ENCODE results near the gene BCCIP.
A peak's percentile ranks its signal among the peaks of the same experiment; 100 is the strongest.

The BCCIP gene

GRCh38 chr10:125845617-125846016 is 22.3 kb downstream of the BCCIP start:
- DNase-seq = no peak

DNA sequence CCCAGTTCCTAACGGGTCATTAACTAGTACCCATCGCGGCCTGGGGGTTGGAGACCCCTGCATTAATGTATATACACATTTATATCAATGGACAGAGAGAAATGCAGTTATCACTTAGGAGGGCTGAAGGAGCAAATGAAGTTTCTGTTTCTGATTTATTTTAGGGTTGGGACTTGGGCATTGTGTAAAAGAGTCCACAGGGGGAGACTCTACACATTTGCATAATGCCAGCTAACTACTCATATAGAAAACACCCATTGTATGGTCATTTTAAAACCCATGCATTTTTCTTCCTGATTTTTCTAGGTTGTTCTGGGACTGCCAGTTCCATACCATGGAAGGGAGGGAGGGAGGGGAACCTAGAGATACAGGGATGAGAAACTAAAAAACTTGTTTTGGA is 23.5 kb downstream of the BCCIP start:
- DNase-seq = no peak

DNA sequence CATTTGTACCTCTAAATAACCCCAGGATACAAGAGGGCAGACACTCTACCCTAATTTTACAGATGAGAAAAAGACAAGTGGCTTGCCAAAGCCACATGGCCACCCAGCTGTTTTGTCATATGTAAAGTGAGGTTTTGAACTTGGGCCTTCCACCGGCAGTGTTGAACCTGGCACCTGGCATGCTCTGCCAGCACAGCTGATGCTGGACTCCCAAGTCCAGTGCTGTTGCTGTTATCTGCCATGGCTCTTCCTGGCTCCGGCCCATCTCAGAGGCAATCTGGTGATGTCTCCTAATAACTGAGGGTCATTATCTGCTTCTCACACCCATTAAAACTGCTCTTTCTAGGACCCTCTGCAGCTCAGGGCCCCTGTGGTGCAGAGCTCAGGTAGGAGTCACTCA is 25.0 kb downstream of the BCCIP start:
- DNase-seq = no peak

- DNase-seq = no peak
These were observed 25.5 kb downstream of the BCCIP start for GRCh38 chr10:125848857-125849256.

DNA sequence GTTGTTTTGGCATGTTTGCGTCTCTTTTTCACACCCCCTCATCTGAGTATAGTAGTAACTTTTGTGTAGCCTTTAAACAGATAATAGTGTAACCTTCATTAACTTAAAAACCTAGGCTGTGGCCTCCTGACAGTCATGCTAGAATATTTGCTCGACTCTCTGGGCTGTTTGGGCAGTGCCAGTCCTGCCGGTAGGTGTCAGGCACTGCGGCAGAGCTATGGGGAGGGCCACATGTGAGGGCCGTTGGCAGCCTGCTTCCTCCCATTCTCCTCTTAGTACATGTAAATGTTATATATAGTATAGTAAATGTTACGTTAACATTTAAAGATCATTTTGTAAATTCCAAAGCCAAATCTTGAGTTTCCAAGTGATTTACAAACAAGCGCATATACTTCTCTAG is 26.1 kb downstream of the BCCIP start:
- DNase-seq = no peak

DNA sequence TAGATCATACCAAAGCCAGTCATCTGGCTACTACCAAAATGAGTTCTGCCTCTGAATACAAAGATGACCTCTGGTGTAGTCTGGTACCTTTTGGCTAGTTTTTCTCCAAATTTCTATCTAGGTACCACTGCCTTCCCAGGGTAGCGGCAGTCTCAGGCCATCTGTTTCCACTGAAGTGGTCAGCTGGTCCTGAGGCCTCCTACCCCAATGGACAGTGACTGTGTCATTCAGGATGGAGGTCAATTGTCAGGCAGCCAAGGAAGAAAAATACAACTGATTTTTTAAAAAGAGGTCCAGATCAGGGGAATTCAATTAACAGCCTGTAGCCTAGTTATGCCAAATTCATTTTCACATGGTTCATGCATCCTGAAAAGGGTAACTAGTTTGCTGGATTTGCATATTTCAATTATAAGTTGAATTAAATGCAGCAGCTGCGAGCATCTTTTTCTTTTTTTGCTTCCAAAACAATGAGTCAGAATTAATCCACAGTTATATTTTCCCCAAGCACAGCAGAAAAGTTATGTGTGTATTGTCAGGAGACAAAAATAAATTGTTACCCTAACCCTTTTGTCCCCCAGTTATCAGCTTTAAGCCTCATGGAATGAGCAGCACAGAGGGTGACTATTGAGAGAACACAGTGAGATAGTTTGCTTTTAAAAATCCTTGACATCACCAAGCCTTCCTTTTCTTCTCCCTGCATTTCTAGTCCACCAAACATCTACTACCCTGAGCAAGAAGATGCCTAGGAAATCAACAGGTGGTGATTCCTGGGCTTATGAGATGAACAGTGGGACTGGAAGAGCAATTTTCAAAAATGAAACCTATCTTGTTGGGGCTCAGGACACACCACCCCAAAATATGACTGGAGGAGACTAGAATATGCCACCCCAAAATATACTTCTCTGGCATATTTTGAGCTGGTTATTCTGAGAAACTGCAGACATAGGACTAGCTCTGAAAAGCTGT is 27.7 kb downstream of the BCCIP start:
- no peak for DNase-seq

DNA sequence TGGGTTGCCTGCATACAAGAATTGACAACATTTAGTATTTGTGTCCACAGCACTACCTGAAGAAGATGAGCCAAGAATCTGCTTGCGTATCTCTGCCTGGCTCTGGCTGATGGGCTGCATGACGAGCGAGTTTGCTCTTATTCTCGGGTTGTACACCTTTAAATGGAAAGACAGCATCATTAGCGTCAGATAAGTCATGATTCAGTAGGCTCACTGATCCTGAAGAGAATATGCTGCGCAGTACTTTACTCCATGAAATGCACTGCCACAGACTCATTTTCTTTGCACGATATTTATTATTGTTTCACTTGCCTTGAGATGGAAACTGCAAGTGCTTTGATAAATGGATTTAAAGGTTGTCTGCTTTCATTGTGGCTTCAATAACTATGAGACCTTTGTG is 29.1 kb downstream of the BCCIP start:
- DNase-seq = no peak

GRCh38 chr10:125857185-125857760 is 33.9 kb downstream of the BCCIP start:
- no peak for DNase-seq

DNA sequence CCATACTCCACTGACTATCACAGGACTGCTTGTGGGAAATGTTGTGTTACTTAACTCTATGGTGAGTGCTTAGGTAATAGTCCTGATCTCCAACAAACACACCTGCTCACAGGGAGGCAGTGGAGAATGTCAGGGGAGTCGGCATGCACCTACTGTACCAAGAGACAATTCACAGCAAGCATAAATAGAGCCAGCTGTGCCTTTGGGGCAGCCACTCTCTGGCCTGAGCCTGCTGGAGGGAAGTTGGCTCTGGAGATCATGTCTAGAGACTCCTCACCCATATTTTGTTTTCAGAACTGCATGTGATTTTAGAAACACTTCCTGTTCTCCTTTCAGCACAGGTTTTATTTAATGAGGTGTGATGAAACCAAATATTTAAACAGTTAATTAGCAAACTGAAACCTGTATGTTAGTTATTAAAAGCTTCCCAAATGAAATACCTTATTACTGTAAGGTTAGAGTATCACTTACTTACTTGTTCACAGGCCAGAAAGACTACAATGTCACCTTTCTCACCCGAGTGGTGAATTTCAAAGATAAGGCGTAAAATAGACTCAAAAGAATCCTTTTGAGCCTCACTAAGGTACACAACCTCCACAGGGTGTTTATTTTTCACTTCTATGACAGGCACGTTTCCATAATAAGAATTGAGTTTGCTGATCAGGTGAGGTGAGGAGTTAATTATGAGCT is 35.9 kb downstream of the BCCIP start:
- DNase-seq = no peak

- no peak for DNase-seq
These were observed 41.8 kb downstream of the BCCIP start for GRCh38 chr10:125865120-125865519.

DNA sequence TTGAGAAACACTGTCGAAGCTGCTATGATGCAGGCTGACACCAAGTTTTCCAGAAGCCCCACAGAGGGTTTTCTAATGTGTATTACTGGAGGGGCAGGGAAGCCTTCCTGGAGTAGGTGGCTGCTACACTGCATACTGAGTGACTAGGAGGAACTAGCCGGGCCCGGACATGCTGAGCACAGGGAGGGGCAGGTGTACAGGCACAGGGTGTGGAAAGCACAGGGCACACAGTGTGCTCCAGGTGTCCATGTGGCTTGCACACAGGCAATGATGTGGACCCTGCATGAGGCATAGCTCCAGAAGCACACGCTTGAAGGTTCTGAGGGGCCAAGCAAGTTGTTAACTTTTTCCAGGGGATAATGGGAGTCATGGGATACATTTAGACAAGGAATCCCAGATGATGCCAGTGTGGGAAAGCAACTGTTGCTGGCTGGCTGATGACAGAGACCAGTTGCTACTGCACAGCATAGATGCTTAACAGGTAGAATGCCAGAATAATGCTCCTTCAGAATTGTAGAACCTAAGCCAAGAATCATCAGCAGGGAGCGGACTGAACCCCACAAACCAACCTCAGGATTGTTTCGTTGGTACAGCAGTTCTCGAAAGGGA is 43.2 kb downstream of the BCCIP start:
- DNase-seq = no peak

- peak; percentile 74 for DNase-seq
These were observed 45.1 kb downstream of the BCCIP start for GRCh38 chr10:125868372-125868975.

DNA sequence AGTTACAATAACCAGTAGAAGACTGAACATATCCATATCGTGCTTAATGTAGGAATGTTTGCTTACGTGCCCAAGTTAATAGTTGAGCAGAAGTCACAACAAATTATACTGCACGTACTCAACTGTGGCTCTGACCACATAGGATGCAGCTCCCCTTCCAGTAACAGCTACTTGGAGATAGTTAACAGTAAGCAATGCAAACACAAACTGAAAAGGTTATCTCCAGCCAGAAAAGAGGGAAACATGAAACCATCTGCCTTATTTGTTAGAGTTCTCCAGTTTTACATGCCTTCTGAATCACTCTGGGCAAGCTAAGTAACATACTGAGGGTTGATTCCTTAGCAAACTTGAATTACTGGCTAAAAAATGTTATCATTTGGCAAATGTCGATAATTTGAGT is 48.0 kb downstream of the BCCIP start:
- no peak for DNase-seq

DNA sequence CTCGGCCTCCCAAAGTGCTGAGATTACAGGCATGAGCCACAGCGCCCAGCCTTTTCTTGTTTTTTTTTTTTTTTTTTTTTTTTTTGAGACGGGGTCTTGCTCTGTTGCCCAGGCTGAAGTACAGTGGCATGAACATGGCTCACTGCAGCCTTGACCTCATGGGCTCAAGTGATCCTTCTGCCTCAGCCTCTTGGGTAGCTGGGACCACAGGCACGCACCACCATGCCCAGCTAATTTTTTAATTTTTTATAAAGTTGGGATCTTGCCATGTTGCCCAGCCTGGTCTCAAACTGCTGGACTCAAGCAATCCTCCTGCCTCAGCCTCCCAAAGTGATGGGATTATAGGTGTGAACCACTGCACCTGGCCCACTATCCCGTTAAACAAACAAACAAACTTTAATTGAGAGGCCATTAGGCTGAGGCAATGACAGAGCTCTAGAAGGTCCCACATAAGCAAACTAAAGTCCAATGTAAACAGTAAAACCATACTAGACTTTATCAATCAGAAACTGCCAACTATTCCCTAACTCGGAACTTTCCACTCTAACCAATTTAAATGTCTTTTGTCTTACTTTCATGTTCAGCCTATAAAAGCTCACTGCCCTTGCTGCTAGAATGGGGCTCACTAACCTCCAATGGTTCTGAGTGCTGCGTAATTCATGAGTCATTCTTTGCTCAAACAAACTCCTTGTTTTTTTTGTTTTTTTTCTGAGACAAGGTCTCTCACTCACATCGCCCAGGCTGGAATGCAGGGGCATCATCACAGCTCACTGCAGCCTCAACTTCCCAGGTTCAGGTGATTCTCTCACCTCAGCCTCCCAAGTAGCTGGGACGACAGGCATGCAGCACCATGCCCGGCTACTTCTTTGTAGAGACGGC is 55.9 kb downstream of the BCCIP start:
- no peak for DNase-seq

- no peak for DNase-seq
These were observed 57.4 kb downstream of the BCCIP start for GRCh38 chr10:125880719-125881118.

DNA sequence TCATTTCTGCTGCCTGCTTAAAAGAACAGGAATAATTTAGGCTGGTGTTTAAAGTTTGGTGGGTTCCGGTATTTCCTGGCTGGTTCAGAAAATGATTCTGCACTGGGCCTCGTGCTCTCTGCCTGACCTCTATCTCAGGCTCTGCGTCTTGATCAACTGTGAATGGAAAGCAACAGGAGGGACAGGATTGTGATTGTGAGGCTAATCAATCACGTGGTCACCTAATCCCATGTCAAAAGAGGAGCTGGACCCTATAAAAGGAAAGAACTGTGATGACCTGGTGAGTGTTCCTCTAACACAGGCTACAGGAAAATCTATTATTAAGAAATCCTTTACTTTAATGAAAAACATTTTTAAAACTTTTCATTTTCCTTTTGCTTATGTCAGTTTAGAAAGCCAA is 57.8 kb downstream of the BCCIP start, which contains the start of gene DHX32:
TSS of gene DHX32 (minus strand) at position 101 of the 400 bp plus-strand sequence. CDS start 468 bp downstream, outside the sequence.
- no peak for DNase-seq

- no peak for DNase-seq
These were observed 59.2 kb downstream of the BCCIP start for GRCh38 chr10:125882596-125882995.

- DNase-seq = no peak
These were observed 59.9 kb downstream of the BCCIP start for GRCh38 chr10:125883211-125883610.

Measured in hematopoietic multipotent progenitor cell treated with erythropoietin and hydrocortisone succinate and interleukin-3 and kit ligand, for 8 days (in vitro differentiated cells).